Peyer's patch (tissue), 4 donors: ENCODE data around the gene IFT122. TPM values are rescaled to one million over a fixed set of nuclear protein-coding genes. Genes with fewer than 3 reads are reported as not detected.

ENCODE experiments used
- DNase-seq, 3 donors: peaks; one replicate each; pipeline ENCODE4 v3.0.0-alpha.2; 2017 to 2019
- H3K27ac ChIP-seq, 4 donors: fragments of 200-600 bp; sonication (generic); one replicate each; pipeline ENCODE4 v1.5.1; 2016 to 2019
- H3K27me3 ChIP-seq, 2 donors: fragments of 200-600 bp; sonication (generic); one replicate each; pipeline ENCODE4 v1.5.1; 2019
- H3K36me3 ChIP-seq, 3 donors: fragments of 200-600 bp; sonication (generic); one replicate each; pipeline ENCODE4 v1.5.1; 2016 to 2019
- H3K4me1 ChIP-seq, 4 donors: fragments of 200-600 bp; sonication (generic); one replicate each; pipeline ENCODE4 v1.5.1; 2016 to 2019
- H3K4me3 ChIP-seq, 4 donors: fragments of 200-600 bp; sonication (generic); 1 replicate in 3 of 4; 2 replicates in 1 of 4; pipeline ENCODE4 v1.5.1; 2016 to 2019; ENCODE audit warnings: mild to moderate bottlenecking in 1 of 4
- H3K9me3 ChIP-seq, 4 donors: fragments of 200-600 bp; sonication (generic); one replicate each; pipeline ENCODE4 v1.5.1; 2016 to 2019; ENCODE audit warnings: mild to moderate bottlenecking in 1 of 4
- POLR2A ChIP-seq, 2 donors: fragments of 450-650 bp; IDR thresholded peaks; one replicate each; pipeline ENCODE4 v1.5.1; 2017; ENCODE audit warnings: antibody characterized with exemption in 2 of 2, mild to moderate bottlenecking in 2 of 2, moderate library complexity in 2 of 2
- total RNA-seq, 4 donors: library from RNA; depleted of rRNA; stranded (reverse); fragments of >200 nt; gene quantifications; one replicate each; pipeline ENCODE4 v1.1.0, GENCODE V29; 2016
- TF ChIP-seq, protein P1 (sequence below), 6 experiments: fragments of 450-650 bp in 4 of 6; fragments of 200-600 bp in 2 of 6; sonication (generic) in 1 of 6; IDR thresholded peaks; one replicate each; pipeline ENCODE4 v1.5.1; 2017 to 2019; ENCODE audit warnings: antibody characterized with exemption in 6 of 6, mild to moderate bottlenecking in 3 of 6, moderate library complexity in 1 of 6

IFT122 gene
- total RNA-seq, 4 donors from 2014 or later = 10.9 to 85.0 (median 26.4) TPM

DNA sequence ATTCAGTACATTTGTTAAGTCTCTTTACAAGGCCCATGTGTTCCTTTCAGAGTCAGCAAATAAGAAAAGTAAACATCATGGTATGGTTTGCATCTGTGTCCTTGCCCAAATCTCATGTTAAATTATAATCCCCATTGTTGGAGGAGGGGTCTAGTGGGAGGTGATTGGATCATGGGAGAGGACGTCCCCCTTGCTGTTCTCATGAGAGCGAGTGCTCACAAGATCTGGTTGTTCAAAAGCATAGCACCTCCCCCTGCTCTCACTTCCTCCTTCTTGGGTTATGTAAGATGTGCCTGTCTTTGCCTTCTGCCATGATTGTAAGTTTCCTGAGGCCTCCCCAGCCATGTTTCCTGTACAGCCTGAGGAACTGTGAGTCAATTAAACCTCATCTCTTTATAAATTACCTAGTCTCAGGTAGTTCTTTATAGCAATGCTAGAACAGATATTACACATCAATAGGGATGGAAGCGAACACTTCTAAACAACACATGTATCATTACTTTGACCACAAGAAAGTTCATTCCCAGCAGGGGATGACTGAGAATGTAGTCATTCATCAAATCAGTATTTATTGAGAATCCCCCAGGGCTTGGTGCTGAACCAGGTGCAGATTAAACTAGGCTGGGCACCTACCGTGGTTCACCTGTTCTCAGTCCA, 15.7 kb upstream of the IFT122 start:
- Histone ChIP-seq H3K4me1 (peaks cover 0 to 11% (median 4%) of the 10 kb centered on the region in 4 donors), H3K27ac (no peak overlapping the region), H3K9me3 (no peaks in the 10 kb centered on the region), H3K36me3 (no peaks in the 10 kb centered on the region), H3K4me3 (no peak overlapping the region), H3K27me3 (no peaks in the 10 kb centered on the region)
- DNase-seq = no peak
- TF ChIP-seq, protein P1, sequence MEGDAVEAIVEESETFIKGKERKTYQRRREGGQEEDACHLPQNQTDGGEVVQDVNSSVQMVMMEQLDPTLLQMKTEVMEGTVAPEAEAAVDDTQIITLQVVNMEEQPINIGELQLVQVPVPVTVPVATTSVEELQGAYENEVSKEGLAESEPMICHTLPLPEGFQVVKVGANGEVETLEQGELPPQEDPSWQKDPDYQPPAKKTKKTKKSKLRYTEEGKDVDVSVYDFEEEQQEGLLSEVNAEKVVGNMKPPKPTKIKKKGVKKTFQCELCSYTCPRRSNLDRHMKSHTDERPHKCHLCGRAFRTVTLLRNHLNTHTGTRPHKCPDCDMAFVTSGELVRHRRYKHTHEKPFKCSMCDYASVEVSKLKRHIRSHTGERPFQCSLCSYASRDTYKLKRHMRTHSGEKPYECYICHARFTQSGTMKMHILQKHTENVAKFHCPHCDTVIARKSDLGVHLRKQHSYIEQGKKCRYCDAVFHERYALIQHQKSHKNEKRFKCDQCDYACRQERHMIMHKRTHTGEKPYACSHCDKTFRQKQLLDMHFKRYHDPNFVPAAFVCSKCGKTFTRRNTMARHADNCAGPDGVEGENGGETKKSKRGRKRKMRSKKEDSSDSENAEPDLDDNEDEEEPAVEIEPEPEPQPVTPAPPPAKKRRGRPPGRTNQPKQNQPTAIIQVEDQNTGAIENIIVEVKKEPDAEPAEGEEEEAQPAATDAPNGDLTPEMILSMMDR (IDR thresholded peaks at IDR 0.05) = no peak
- no peak for TF ChIP-seq POLR2A (IDR thresholded peaks at IDR 0.05)

DNA sequence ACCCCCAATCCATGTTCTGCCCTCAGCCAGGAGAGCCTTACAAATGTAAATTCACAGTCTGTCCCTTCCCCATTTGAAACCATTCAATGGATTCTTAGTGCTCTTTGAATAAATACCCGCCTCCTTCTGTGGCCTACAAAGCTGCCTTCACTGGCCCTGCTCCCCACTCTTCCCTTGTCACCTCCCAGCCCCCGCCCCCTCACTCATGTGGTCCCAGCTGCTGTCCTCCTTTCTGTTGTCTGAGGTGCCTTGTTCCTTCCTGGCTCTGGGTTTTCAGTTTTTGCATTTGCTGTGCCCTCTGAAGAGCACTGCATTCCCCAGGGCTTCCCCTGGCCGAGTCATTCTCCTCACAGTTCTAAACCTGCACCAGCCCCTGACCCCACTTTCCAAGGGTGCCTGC, 14.8 kb upstream of the IFT122 start:
- H3K9me3 ChIP-seq = no peaks in the 10 kb centered on the region
- H3K4me3 ChIP-seq = no peak overlapping the region
- no peak for TF ChIP-seq POLR2A (IDR thresholded peaks at IDR 0.05)
- TF ChIP-seq, protein P1 (IDR thresholded peaks at IDR 0.05) = no peak
- peaks cover 0 to 3% (median 0%) of the 10 kb centered on the region in 3 donors for H3K36me3 ChIP-seq
- H3K27ac ChIP-seq = no peak overlapping the region
- no peak for DNase-seq
- no peaks in the 10 kb centered on the region for H3K27me3 ChIP-seq
- peaks cover 0 to 11% (median 4%) of the 10 kb centered on the region in 4 donors for H3K4me1 ChIP-seq

DNA sequence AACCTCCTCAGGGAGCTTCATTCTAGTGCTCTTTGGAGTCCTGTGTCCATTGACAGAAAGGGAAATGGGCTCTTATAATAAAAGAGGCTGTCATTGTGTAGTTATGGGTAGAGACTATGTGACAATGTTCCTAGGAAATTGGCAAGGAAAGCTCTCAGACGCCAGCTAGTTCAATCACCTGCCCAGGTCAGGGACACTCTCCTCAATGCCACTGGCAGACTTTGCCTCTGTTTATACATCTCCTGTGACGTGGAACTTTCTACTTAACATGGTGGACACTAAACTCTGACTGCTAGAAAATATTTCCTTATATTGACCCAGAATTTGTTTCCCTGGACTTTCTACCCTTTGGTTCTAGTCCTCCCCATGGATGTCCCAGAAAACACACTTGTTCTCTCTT, 14.4 kb upstream of the IFT122 start:
- H3K27ac ChIP-seq = no peak overlapping the region
- H3K27me3 ChIP-seq = no peaks in the 10 kb centered on the region
- peaks cover 0 to 11% (median 4%) of the 10 kb centered on the region in 4 donors for H3K4me1 ChIP-seq
- H3K4me3 ChIP-seq = no peak overlapping the region
- DNase-seq = no peak
- no peaks in the 10 kb centered on the region for H3K9me3 ChIP-seq
- no peak for TF ChIP-seq POLR2A (IDR thresholded peaks at IDR 0.05)
- TF ChIP-seq, protein P1 (IDR thresholded peaks at IDR 0.05) = no peak
- peaks cover 0 to 7% (median 0%) of the 10 kb centered on the region in 3 donors for H3K36me3 ChIP-seq

DNA sequence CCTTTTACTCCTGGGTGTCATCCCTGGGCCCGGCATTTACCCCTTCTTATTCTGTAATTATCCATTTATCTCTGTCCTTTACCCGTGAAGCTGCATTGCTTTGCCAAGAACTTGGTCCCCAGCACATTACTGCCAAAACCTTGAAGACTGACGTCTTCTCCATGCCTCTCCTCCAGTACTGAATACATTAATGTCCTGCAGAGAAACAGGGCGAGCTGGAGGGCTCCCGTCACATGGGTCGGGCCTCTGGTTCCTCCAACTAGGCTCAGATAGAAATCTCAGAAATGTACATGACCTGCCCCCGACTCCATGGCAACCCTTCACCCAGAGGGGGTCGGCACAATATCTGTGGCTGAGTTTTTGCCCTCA, 12.0 kb upstream of the IFT122 start:
- Histone ChIP-seq H3K4me1 (peaks cover 0 to 11% (median 4%) of the 10 kb centered on the region in 4 donors), H3K9me3 (no peaks in the 10 kb centered on the region), H3K27ac (peak overlapping the region in 1 of 4 donors; percentile 52), H3K27me3 (no peaks in the 10 kb centered on the region), H3K36me3 (peaks cover 0 to 31% (median 0%) of the 10 kb centered on the region in 3 donors), H3K4me3 (peak overlapping the region; percentile 20 to 57 (median 49))
- DNase-seq = no peak
- TF ChIP-seq, protein P1 (IDR thresholded peaks at IDR 0.05) = no peak
- no peak for TF ChIP-seq POLR2A (IDR thresholded peaks at IDR 0.05)

DNA sequence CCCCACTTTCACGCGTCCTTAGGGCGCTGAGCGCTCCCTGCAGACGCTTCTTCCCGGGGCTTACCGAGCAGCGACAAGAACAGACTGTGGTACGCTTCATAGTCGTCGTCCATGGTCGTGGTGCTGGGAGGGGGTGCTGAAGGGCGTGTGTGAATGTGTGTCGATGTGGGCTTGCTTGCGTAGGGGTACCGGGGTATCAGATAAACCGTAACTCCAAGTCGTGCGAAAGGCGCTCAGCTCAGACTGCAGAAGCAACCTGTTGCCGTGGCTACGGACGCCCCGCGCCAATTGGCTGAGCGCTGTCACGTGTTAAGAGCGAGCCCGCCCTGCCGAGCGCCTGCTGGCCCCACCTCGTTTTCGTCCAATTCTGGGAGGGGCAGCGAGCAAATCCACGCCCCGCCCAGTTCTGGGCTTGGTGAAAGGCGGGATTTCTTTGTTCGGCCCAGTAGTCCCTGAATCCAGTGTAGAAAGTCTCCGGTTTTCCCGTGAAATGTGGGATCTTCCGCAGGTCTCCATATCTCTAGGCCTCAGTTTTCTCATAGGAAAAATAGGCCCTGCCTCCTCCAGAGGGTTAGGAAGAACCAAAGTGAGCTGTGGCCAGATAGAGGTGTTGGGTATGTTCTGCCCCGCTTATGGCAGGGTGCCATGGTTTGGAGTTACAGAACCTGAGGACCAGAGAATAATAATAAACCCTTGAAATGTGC, 11.5 kb upstream of the IFT122 start, which contains the start of gene EFCAB12:
Gene EFCAB12, minus strand, starts transcription at position 261 of the 704 bp plus-strand sequence. Its CDS starts 148 bp downstream, at position 113.
- peak within 1 kb of the TSS; percentile 20 to 57 (median 49) for H3K4me3 ChIP-seq
- TF ChIP-seq, protein P1 (IDR thresholded peaks at IDR 0.05) = no peak
- no peak for TF ChIP-seq POLR2A (IDR thresholded peaks at IDR 0.05)

More for the DNA sequence above, 11.5 kb upstream of the IFT122 start, which contains the start of gene EFCAB12:
- H3K9me3 ChIP-seq = no peaks in the 10 kb centered on the region
- no peaks in the 10 kb centered on the region for H3K27me3 ChIP-seq
- peaks cover 0 to 11% (median 4%) of the 10 kb centered on the region in 4 donors for H3K4me1 ChIP-seq
- peak; percentile 91 to 98 (median 97) for DNase-seq
- peaks cover 0 to 35% (median 0%) of the 10 kb centered on the region in 3 donors for H3K36me3 ChIP-seq
- peak within 1 kb of the TSS; percentile 2 to 52 (median 28) for H3K27ac ChIP-seq
